Measurements from ENCODE around the gene CLMP. TPM values are rescaled to one million over a fixed set of nuclear protein-coding genes. Genes with fewer than 3 reads are reported as not detected.
A peak's percentile ranks its signal among the peaks of the same experiment; 100 is the strongest.

CLMP gene
- total and polyA plus RNA-seq, 9 of the 15 experiments (the other 6 are each of a cell fraction or from before 2014, with no cell fraction given), result 0.02 to 0.15 (median 0.03) TPM; not detected in 6

GRCh38 chr11:123062158-123062891 lies 132.7 kb downstream of the CLMP start (continued):
- TF ChIP-seq CREB3L1 (IDR thresholded peaks at IDR 0.05; ENCODE audit: borderline replicate concordance, low read depth) (no peak), HNRNPUL1 (IDR thresholded peaks at IDR 0.05; ENCODE audit: low read length) (no peak), SFPQ (IDR thresholded peaks at IDR 0.05; ENCODE audit: low read depth, low read length) (no peak), E2F5 (CRISPR knock-in tag; IDR thresholded peaks at IDR 0.05) (no peak), TGIF2 (CRISPR knock-in tag; IDR thresholded peaks at IDR 0.05) (no peak), MBD1 (CRISPR knock-in tag; IDR thresholded peaks at IDR 0.05) (no peak), TAF7 (tag; IDR thresholded peaks at IDR 0.05) (peak; percentile 82; the same call in 1 of the 2 replicates), TOE1 (IDR thresholded peaks at IDR 0.05; ENCODE audit: borderline replicate concordance) (0 out of 2 replicates have a peak, but pooled peaks have one; percentile 39), TOE1 (CRISPR knock-in tag; IDR thresholded peaks at IDR 0.05; ENCODE audit: borderline replicate concordance, low read depth) (no peak), LCOR (CRISPR knock-in tag; IDR thresholded peaks at IDR 0.05) (peak; percentile 64; the same call in 1 of the 2 replicates), E2F4 (CRISPR knock-in tag; IDR thresholded peaks at IDR 0.05; ENCODE audit: low read depth) (no peak), STAT5B (CRISPR knock-in tag; IDR thresholded peaks at IDR 0.05) (no peak), FOXP4 (CRISPR knock-in tag; IDR thresholded peaks at IDR 0.05; ENCODE audit: borderline replicate concordance) (no peak)

Measured in K562 (cell line).